HS-27A (cell line): Measurements from ENCODE around the gene JAG1.
A peak's percentile ranks its signal among the peaks of the same experiment; 100 is the strongest.

Experiments used
- DNase-seq: peaks from one replicate; pipeline ENCODE4 v3.0.0-alpha.2; 2012; ENCODE audit warnings: low read depth, missing footprints

Gene JAG1

GRCh38 chr20:10699489-10699888 is 25.7 kb upstream of the JAG1 start:
- no peak for DNase-seq

GRCh38 chr20:10696650-10697049 is 22.9 kb upstream of the JAG1 start:
- DNase-seq = no peak

GRCh38 chr20:10689385-10689784 is 15.6 kb upstream of the JAG1 start:
- no peak for DNase-seq

- no peak for DNase-seq
Observed at GRCh38 chr20:10687895-10688294, 14.1 kb upstream of the JAG1 start.

- no peak for DNase-seq
Observed at GRCh38 chr20:10686356-10687133, 12.7 kb upstream of the JAG1 start.

- no peak for DNase-seq
Observed at GRCh38 chr20:10683537-10683936, 9.7 kb upstream of the JAG1 start.

GRCh38 chr20:10682939-10683338 is 9.1 kb upstream of the JAG1 start:
- no peak for DNase-seq

GRCh38 chr20:10681494-10681893 is 7.7 kb upstream of the JAG1 start:
- no peak for DNase-seq

GRCh38 chr20:10680571-10680970 is 6.8 kb upstream of the JAG1 start:
- no peak for DNase-seq

- no peak for DNase-seq
Observed at GRCh38 chr20:10679269-10679668, 5.5 kb upstream of the JAG1 start.

- DNase-seq = no peak
Observed at GRCh38 chr20:10676518-10676917, 2.7 kb upstream of the JAG1 start.

GRCh38 chr20:10675450-10675848 is 1.6 kb upstream of the JAG1 start:
- DNase-seq = no peak

- DNase-seq = peak; percentile 59
Observed at GRCh38 chr20:10674684-10675449, 1.1 kb upstream of the JAG1 start.

- DNase-seq = no peak
Observed at GRCh38 chr20:10673176-10673841, 490 bp downstream of the JAG1 start.

- no peak for DNase-seq
Observed at GRCh38 chr20:10672624-10673127, 1.1 kb downstream of the JAG1 start.

GRCh38 chr20:10671919-10672623 is 1.7 kb downstream of the JAG1 start:
- DNase-seq = no peak

- peak; percentile 88 for DNase-seq
Observed at GRCh38 chr20:10671221-10671918, 2.4 kb downstream of the JAG1 start.

- no peak for DNase-seq
Observed at GRCh38 chr20:10670501-10671220, 3.1 kb downstream of the JAG1 start.

GRCh38 chr20:10669843-10670446 is 3.9 kb downstream of the JAG1 start:
- no peak for DNase-seq

- no peak for DNase-seq
Observed at GRCh38 chr20:10668677-10669368, 5.0 kb downstream of the JAG1 start.
